Hepatic stellate cell (primary cell): ENCODE measurements around the gene ELFN2.
A peak's percentile ranks its signal among the peaks of the same experiment; 100 is the strongest.
"Not testable (repeated sequence)": the region's sequence is repeated elsewhere in the genome, so short reads cannot be mapped to it uniquely, and the experiment has no call there.

Experiments
- DNase-seq: peaks from one replicate; pipeline ENCODE4 v3.0.0; 2011; ENCODE audit warnings: low spot score

ELFN2 gene

GRCh38 chr22:37427135-37427710 lies at the start of gene ELFN2:
TSS of gene ELFN2 (minus strand) at chr22:37427479. CDS start at chr22:37375534, 51,945 bp downstream.
- DNase-seq: no peak

- DNase-seq: no peak
These were observed 49.4 kb upstream of the ELFN2 start for GRCh38 chr22:37476389-37477329.

GRCh38 chr22:37474447-37475090 lies 47.3 kb upstream of the ELFN2 start:
- no peak for DNase-seq

GRCh38 chr22:37473437-37473946 lies 46.2 kb upstream of the ELFN2 start:
- no peak for DNase-seq

GRCh38 chr22:37472418-37473006 lies 45.2 kb upstream of the ELFN2 start:
- peak; percentile 58 for DNase-seq

GRCh38 chr22:37471727-37472417 lies 44.6 kb upstream of the ELFN2 start:
- DNase-seq: no peak

- DNase-seq: no peak
These were observed 42.8 kb upstream of the ELFN2 start for GRCh38 chr22:37470087-37470445.

GRCh38 chr22:37469416-37470086 lies 42.3 kb upstream of the ELFN2 start:
- no peak for DNase-seq

GRCh38 chr22:37468201-37468695 lies 41.0 kb upstream of the ELFN2 start:
- DNase-seq: not testable (repeated sequence)

GRCh38 chr22:37467391-37467955 lies 40.2 kb upstream of the ELFN2 start:
- no peak for DNase-seq

- no peak for DNase-seq
These were observed 36.9 kb upstream of the ELFN2 start for GRCh38 chr22:37464181-37464580.

- no peak for DNase-seq
These were observed 35.7 kb upstream of the ELFN2 start for GRCh38 chr22:37462983-37463382.

GRCh38 chr22:37462436-37462835 lies 35.2 kb upstream of the ELFN2 start:
- DNase-seq: no peak

- DNase-seq: no peak
These were observed 34.7 kb upstream of the ELFN2 start for GRCh38 chr22:37461961-37462360.

GRCh38 chr22:37460684-37461083 lies 33.4 kb upstream of the ELFN2 start:
- no peak for DNase-seq

GRCh38 chr22:37459206-37459605 lies 31.9 kb upstream of the ELFN2 start:
- DNase-seq: no peak

- peak; percentile 74 for DNase-seq
These were observed 30.0 kb upstream of the ELFN2 start for GRCh38 chr22:37457093-37457893.

- no peak for DNase-seq
These were observed 29.1 kb upstream of the ELFN2 start for GRCh38 chr22:37456346-37456745.

- DNase-seq: no peak
These were observed 28.6 kb upstream of the ELFN2 start for GRCh38 chr22:37455896-37456295.
